ENCODE results near the gene TCP1. TPM values are rescaled to one million over a fixed set of nuclear protein-coding genes. Genes with fewer than 3 reads are reported as not detected.

TCP1 gene
- total and polyA plus RNA-seq, 2 donors (not counting 3 experiments of a cell fraction or from before 2014, with no cell fraction given) = 168 to 302 TPM

DNA sequence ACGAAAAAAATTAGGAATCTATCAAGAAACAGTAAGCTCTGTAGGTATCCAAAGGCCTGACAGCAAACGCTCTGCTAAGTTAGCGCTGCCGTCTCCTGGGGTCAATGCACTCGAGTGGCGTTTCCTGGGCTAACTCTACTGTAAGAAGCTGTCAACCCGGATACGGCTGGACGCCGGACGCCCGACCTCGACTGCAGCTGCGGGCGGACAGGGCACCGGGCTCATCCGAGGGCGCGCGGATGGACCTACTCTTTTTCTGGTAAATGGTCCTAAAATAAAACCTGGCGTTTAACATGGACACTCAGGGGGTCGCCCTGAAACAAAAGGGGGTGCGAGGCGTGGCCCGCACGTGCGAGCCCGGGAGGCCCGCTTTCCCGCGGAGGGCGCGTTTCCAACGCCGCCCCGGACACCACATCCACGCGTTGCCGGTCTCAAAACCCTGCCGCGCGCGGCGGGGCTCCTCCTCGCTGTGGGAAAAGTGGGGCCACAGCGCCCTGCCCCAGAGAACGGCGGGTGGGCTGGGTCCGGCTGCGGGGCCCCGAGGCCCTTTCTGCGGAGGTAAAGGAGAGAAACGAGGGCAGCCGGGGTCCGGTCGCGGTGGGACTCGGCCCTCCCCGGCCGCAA, 537 bp downstream of the TCP1 start:
- DNase-seq (ENCODE audit: low read depth, low spot score) = peak; percentile 44
- Histone ChIP-seq H3K4me2 (ENCODE audit: insufficient read depth, low read length) (peak overlapping the region; percentile 89), H3K27me3 (ENCODE audit: control insufficient read depth in 2 of 2, insufficient read depth in 2 of 2, low read length in 2 of 2) (no peaks in the 10 kb centered on the region), H3K27ac (ENCODE audit: insufficient read depth, low read depth, low read length) (peak overlapping the region; percentile 62), H3K4me1 (ENCODE audit: control insufficient read depth, extremely low read depth, insufficient read depth, low read length) (peaks cover 27% of the 10 kb centered on the region), H3K9me1 (replicated peaks; ENCODE audit: control insufficient read depth, extremely low read depth, insufficient read depth, low read length) (no peaks in the 10 kb centered on the region), H4K20me1 (replicated peaks; ENCODE audit: control insufficient read depth, extremely low read depth, insufficient read depth, low read length) (peaks cover 2% of the 10 kb centered on the region), H3K9me3 (replicated peaks; ENCODE audit: control insufficient read depth, insufficient read depth, low read length) (no peaks in the 10 kb centered on the region), H3K79me2 (ENCODE audit: control insufficient read depth, insufficient read depth, low read length) (peaks cover 82% of the 10 kb centered on the region), H3K9ac (replicated peaks; ENCODE audit: extremely low read depth, insufficient read depth, low read length) (peak overlapping the region; percentile 87), H3K36me3 (ENCODE audit: control insufficient read depth in 2 of 2, extremely low read depth in 1 of 2, insufficient read depth in 2 of 2, low read length in 2 of 2) (peaks cover 9 to 10% of the 10 kb centered on the region in 2 experiments), H2AFZ (ENCODE audit: low read depth, low read length) (no peak overlapping the region), H3K4me3 (replicated peaks in 1 of 3; ENCODE audit: insufficient read depth in 1 of 3, low read depth in 1 of 3, low read length in 3 of 3) (peak overlapping the region; percentile 42 to 95 (median 64))
- intact Hi-C loops (cut with micrococcal nuclease) (loop anchor here (1.0 to 5.0 kb wide), 4 partner anchors 27 to 193 kb away; partner anchors contain the start of genes ACAT2 and WTAP), dilution Hi-C loops (cut with MboI; ENCODE audit: extremely low pct_ligation_motif_present, low sequenced_read_pairs) (no loop called here)
- TF ChIP-seq FOS (IDR thresholded peaks at IDR 0.05; ENCODE audit: borderline replicate concordance, insufficient read depth, low read length) (no peak), EZH2 (IDR thresholded peaks at IDR 0.05; ENCODE audit: borderline replicate concordance, low read depth, low read length, severe bottlenecking) (no peak), POLR2AphosphoS5 (IDR thresholded peaks at IDR 0.05; ENCODE audit: insufficient read depth, low read depth, low read length) (no peak), JUN (IDR thresholded peaks at IDR 0.05; ENCODE audit: borderline replicate concordance, insufficient read depth, insufficient read length, low read depth) (no peak), GATA2 (IDR thresholded peaks at IDR 0.05; ENCODE audit: insufficient read depth, insufficient read length, low read depth, low read length) (no peak), POLR2A (IDR thresholded peaks at IDR 0.05; ENCODE audit: low read depth, low read length) (no peak), MYC (IDR thresholded peaks at IDR 0.05; ENCODE audit: low read depth, low read length) (no peak)
- TF ChIP-seq, protein P1, sequence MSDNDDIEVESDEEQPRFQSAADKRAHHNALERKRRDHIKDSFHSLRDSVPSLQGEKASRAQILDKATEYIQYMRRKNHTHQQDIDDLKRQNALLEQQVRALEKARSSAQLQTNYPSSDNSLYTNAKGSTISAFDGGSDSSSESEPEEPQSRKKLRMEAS (IDR thresholded peaks at IDR 0.05; ENCODE audit: insufficient read depth, insufficient read length) = no peak
- TF ChIP-seq, protein P2, sequence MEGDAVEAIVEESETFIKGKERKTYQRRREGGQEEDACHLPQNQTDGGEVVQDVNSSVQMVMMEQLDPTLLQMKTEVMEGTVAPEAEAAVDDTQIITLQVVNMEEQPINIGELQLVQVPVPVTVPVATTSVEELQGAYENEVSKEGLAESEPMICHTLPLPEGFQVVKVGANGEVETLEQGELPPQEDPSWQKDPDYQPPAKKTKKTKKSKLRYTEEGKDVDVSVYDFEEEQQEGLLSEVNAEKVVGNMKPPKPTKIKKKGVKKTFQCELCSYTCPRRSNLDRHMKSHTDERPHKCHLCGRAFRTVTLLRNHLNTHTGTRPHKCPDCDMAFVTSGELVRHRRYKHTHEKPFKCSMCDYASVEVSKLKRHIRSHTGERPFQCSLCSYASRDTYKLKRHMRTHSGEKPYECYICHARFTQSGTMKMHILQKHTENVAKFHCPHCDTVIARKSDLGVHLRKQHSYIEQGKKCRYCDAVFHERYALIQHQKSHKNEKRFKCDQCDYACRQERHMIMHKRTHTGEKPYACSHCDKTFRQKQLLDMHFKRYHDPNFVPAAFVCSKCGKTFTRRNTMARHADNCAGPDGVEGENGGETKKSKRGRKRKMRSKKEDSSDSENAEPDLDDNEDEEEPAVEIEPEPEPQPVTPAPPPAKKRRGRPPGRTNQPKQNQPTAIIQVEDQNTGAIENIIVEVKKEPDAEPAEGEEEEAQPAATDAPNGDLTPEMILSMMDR (IDR thresholded peaks at IDR 0.05; ENCODE audit: extremely low read depth in 1 of 2, insufficient read depth in 1 of 2, low read depth in 1 of 2, low read length in 2 of 2) = no peak
- ChIA-PET CTCF (interaction anchor here (0.9 to 2.4 kb wide), 4 partner anchors 12 to 667 kb away, joined by 3 to 7 read pairs (median 4); partner anchors contain the start of gene ACAT2), POLR2A (interaction anchor here (0.5 to 2.9 kb wide), 5 partner anchors 8 to 61 kb away, joined by 3 to 21 read pairs (median 7); partner anchors contain the start of genes ACAT2 and WTAP)
- TSS peak; percentile 42 for BruUV-seq (replicated peaks)
- FAIRE-seq = peak; percentile 82
